IMR-90 (cell line): ENCODE measurements around the gene UAP1.
"Not testable (repeated sequence)": the region's sequence is repeated elsewhere in the genome, so short reads cannot be mapped to it uniquely, and the experiment has no call there.

Experiments
- BHLHE40 ChIP-seq: fragments of 150-350 bp; IDR thresholded peaks from 2 replicates; pipeline ENCODE4 v1.6.1; 2016; ENCODE audit warnings: mild to moderate bottlenecking, low read depth, low read length
- CEBPB ChIP-seq: IDR thresholded peaks from 2 replicates; pipeline ENCODE4 v1.6.1; 2012; ENCODE audit warnings: low read depth, low read length, improper control_type of control experiment
- CHD1 ChIP-seq: IDR thresholded peaks from 2 replicates; pipeline ENCODE4 v1.6.1; 2012; ENCODE audit warnings: low read depth, low read length, improper control_type of control experiment
- CTCF ChIP-seq: conservative IDR thresholded peaks from 2 replicates; pipeline ENCODE4 v1.5.1; 2012; ENCODE audit warnings: mild to moderate bottlenecking, low read depth, low read length, improper control_type of control experiment
- ELK1 ChIP-seq: fragments of 150-350 bp; IDR thresholded peaks from 2 replicates; pipeline ENCODE4 v1.6.1; 2016; ENCODE audit warnings: low read depth, mild to moderate bottlenecking, low read length, moderate library complexity, borderline replicate concordance
- MAFK ChIP-seq: IDR thresholded peaks from 2 replicates; pipeline ENCODE4 v1.6.1; 2012; ENCODE audit warnings: low read depth, low read length, improper control_type of control experiment
- MAZ ChIP-seq: IDR thresholded peaks from 2 replicates; pipeline ENCODE4 v1.6.1; 2012; ENCODE audit warnings: low read depth, mild to moderate bottlenecking, low read length, improper control_type of control experiment, moderate library complexity, borderline replicate concordance
- NFE2L2 ChIP-seq: fragments of 150-350 bp; IDR thresholded peaks from 2 replicates; pipeline ENCODE4 v1.6.1; 2016; ENCODE audit warnings: low read depth, mild to moderate bottlenecking, low read length
- POLR2A ChIP-seq: IDR thresholded peaks from 2 replicates; pipeline ENCODE4 v1.6.1; 2012; ENCODE audit warnings: mild to moderate bottlenecking, low read depth, low read length
- RAD21 ChIP-seq: IDR thresholded peaks from 2 replicates; pipeline ENCODE4 v1.6.1; 2012; ENCODE audit warnings: low read length, improper control_type of control experiment
- RFX5 ChIP-seq: IDR thresholded peaks from 2 replicates; pipeline ENCODE4 v1.8.0; 2012; ENCODE audit warnings: low read depth, mild to moderate bottlenecking, low read length, moderate library complexity
- SMC3 ChIP-seq: fragments of 150-350 bp; IDR thresholded peaks from 2 replicates; pipeline ENCODE4 v1.6.1; 2016; ENCODE audit warnings: low read depth, mild to moderate bottlenecking, antibody characterized with exemption, low read length, moderate library complexity

- not testable (repeated sequence) for TF ChIP-seq CHD1, NFE2L2, RAD21, CTCF, MAZ, CEBPB, POLR2A, SMC3, BHLHE40, ELK1, RFX5, MAFK
These were observed 9.6 kb downstream of the UAP1 start for GRCh38 chr1:162571121-162571520.
